ENCODE measurements around the gene TNS1. TPM values are rescaled to one million over a fixed set of nuclear protein-coding genes. Genes with fewer than 3 reads are reported as not detected.
A peak's percentile ranks its signal among the peaks of the same experiment; 100 is the strongest.

TNS1 gene
- total RNA-seq, 1 donor from 2014 or later, result 196 TPM

DNA sequence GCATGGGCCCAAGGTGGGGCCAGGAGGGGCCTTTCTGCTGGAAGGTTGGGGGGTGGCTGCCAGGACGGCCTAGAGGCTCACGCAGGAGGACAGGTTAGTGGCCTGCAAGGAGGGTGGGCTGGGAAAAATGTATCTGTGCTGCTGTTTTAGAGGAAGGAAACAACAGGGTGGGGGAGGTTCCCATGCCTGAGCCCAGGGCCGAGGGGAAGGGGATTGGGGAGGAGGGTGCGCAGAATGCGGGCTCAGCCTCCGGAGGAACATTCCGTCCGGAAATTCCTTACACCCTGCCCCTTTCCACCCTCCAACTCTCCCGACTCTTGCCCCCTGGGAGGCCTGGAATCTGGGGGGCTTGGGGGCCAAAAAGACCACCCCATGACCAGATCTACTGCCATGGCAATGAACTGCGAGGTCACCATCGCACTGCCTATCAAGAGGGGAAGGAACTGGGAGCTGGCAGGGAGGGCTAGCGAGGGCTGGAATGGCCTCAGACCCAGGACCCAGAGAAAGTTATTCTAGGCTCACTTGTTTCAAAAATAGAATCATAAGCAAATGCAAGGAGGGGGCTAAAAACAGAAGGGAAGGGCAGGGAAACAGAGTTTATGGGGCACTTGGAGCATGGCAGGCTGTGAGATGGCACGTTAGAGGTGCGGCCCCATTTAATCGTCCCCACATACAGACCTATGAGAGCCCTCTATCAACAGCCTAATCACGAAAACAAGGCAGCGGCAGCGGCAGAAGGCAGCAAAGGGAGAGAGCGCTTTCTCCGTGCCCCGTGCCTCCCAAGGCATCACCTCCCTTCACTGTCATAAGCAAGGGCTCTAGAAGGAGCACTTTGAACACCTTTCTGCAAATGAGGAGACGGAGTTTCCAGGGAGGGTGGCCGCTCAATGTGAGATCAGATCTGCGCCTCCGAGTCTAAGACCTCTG lies 90.4 kb downstream of the TNS1 start:
- DNase-seq, result peak; percentile 31

DNA sequence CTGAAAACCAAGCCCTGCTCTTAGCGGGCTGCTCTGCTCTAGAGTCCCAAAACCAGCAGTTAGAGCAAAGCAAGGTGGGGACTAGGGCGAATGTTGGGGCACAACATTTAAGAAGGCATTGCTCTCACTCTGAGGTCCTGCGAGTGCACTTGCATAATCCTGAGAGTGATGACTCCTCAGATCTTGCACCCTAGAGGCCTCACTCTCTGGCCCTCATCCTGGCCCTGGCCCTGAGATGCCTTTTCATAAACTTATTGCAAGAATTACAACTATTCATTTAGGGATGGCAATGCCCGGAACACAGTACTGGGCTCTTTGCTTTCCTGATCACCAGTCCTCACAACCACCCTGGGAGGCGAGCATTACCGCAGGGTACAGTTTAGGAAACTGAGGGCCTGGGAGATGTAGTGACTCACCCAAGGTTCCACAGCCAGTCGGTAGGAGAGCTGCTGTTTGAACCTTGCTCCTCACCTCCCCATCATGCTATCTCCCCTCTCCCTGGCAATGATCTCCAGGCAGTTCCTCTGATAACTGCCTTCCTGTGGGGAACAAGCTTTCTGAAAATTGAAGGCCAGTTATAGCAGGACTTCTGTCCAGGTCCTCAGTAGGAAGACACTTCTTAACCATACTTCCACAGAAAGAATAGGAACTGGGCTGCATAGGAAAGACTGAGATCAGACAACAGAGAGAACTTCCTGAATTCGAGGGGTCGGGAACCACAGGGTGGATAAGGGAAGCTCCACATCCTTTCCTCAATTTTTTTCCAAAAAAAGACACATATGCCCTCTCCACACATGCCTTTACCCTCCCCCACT lies 91.3 kb downstream of the TNS1 start:
- no peak for DNase-seq

DNA sequence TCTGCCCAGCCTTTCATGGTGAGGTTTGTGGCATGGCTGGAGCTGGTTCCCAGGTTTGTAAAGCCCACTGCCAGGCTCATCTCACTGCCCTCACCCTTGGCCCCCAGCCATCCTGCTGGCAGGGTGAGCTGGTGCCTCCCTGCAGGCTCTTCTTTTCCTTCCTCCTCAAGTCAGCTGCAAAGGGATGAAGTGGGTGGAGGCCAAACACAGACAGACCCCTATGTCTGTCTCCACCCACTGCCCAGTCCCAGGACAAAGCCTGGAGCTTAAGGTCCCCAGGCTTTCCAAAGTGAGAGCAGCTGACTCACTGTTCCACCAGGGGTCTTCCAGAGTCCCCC lies 92.0 kb downstream of the TNS1 start:
- no peak for DNase-seq

DNA sequence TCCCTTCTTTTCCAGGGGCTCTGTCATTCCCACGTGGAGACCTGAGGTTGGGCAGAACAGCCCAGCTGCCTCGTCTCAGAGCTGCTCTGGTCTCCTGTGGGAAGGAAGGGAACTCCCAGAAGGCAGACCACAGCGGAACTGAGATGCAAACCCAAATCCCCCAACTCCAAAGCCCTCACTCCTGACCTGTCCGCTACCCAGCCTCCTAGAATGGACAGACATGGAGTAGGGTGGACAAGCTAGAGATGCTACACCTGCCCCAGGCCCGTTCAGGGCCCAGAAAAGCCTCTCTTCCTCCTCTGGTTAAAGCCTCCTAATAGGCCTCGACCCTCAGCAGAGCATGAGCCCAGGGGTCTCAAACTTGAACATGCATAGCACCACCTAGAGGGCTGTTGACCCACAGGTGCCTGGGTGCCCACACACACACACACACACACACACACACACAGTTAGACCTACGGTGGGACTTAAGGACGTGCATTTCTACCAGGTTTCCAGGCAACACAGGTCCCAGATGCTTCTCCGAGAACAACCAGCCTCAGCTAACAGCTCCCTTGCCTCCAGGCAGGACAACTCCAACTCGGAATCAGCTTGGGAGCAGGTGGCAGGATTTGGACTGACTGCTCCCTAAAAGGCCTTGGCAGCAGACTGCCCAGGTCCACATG lies 93.5 kb downstream of the TNS1 start:
- DNase-seq, result peak; percentile 57

DNA sequence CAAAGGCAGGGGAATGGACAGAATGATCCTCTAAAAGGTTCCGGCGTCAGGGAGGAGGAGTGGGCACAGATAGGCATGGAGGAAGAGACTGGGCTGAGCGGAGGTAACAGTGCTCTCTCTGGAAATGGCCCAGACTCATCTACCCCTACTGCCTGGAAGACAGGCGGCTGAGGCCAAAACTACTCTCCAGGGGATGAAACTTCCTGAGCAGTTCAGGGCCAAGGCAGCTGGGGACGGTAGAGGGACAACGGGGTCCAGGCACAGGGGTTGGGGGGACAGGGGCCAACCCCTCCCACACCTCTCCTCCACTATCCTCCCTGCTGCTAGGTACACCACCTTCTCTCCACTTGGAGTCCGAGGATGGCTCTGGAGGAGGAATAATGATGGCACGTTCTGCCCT lies 94.3 kb downstream of the TNS1 start:
- no peak for DNase-seq

DNA sequence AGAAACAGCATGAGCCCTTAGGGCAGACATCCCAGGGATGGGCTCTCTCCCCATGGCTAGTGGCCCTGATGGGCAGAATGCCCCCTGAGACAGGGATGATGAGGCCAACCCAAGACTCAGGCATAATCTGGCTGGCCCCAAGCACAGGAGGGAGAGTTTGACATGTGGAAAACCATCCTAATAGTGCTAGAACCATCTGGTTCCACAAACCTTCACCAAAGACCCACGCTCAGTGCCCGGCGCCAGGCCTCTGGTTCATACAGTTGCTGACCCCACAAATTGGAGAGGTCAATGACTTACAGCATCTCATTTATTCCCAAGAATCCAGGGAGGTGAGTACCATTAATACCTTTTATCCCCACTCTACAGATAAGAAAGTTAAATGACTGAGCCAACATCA lies 95.5 kb downstream of the TNS1 start:
- DNase-seq, result no peak

DNA sequence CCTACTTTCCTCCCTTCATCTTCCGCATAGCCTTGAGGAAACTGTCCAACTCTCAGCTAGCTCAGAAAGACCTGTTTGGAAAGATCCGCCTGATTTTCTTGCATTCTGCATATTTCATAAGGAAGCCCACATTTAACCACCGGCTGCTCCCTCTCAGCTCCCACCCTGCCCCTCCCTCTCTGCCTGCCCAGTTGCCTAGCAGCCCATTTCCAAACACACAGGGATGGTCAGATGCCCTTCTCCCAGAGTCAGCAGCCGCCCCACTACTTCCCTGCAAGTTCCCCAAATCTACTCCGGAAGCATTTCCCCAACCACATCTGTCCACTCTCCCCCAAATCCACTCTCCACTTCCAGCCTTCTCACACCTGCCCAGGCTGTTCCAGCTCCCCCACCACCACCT lies 96.0 kb downstream of the TNS1 start:
- peak; percentile 77 for DNase-seq

DNA sequence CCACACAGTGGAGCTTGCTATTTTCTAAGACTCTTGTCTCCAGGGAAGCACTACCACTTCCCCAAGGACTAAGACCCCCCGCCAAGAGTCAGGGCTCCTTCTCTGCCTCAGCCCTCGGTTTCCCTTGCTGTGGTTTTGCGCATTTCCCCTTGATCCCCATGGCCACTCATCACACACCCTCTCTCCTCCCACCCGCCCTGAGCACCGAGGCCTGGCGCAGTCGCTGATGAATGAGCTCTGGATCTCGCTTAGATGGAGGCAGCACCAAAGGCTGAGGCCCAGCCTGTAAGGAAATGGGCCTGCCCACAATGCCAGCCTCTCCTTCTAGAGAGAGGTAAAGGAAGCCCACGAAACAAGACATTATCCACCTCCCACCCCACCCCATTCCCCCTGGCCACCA lies 96.9 kb downstream of the TNS1 start:
- no peak for DNase-seq

DNA sequence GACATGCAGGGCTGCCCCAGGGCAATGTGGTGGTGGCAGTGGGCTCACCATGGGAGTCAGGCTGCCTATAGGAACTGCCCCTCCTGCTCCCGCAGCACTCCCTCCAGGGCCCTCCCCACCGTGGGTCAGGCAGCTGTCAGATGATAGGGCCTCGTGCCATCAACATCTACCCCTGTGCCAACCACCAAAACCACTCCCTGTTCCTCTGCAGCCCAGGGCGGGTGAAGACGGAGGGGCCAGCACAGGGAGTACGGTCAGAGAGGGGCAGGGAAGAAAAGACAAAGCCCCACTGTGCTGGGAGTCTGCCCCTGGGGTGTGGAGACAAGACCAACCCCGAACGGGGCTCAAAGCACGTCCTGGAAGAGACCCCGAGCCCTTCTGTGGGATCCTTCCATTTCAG lies 97.4 kb downstream of the TNS1 start:
- DNase-seq, result peak; percentile 91

DNA sequence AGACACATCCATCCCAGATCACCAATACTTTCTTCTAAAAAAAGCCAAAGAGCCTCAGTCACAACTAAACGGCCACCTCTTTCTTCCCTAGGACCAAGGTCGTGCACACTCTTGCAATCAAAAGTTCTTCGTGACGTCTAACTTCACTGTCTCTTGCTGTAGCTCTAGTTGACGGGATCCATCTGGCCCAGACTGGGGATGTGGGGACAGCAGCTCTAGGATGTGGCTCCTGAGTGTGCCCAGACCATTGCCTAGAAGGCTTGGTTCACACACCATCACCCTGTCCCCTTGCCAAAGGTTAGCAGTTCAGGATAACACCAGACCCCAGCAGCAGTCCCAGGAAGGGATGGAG lies 98.2 kb downstream of the TNS1 start:
- DNase-seq, result no peak

DNA sequence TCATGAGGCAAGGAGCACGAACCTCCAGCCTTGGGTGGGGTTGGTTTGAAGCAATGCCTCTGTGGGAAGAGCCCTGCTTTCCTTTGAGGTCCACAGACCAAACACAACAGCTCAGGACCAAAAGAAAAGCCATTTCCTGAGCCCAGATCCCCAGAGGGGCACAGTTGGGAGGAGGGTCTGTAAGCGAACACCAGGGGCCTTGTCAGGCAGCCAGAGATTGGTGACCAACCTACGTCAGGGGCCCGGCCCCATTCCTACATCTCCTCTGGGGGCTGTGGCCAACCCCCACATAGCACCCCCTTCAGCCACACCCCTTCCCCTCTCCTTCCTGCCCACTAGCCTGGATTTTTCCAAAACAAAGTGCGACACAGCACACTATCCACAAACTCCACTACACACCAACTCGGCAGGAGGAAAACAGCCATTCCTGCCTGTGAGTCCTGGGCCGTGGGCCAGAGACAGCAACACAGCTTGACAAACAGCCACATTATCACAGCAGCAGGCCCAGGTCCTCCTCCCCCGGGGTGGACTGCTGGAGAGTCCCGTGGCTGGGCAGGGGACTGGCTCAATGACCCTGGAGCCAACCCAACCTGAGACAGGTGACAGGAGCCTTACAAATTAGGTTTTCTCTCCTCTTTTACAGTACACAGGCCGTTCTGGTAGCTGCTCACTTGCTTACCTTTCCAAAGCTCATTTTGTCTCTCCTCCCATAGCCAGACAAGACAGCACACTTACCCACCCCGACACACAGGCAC lies 98.8 kb downstream of the TNS1 start:
- peak; percentile 87 for DNase-seq

DNA sequence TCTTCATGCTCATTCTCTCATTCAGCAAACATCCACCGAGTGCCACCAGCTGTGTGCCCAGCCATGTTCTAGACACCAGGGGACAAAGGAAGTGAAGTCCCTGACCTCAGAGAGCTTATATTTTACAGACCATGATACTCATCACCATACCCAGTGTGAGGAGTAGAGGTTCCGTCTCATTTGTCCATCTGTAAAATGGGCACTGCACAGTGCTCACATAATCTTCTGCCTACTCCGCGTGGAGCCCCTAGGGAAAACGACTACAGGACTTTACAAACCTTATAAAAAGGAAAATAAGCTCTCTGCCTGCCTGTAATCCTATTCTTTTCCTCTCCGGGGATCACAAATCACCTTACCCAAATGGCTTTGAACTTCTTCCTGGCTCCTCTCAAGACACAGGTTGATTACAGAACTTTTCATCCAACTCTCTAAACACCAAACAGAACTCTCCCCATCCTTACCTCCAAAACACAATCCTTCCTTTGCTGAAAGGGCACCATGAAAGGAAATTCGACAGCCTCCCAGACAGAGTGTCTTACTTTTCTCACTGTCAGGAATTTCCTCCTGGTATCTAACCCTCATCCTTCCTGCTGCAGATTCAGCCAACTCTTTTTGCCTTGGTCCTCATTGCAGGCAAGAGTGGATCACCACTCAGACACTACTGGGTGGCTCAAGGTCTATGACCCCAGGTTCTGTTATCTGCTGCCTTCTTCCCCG lies 99.5 kb downstream of the TNS1 start:
- DNase-seq, result no peak

DNA sequence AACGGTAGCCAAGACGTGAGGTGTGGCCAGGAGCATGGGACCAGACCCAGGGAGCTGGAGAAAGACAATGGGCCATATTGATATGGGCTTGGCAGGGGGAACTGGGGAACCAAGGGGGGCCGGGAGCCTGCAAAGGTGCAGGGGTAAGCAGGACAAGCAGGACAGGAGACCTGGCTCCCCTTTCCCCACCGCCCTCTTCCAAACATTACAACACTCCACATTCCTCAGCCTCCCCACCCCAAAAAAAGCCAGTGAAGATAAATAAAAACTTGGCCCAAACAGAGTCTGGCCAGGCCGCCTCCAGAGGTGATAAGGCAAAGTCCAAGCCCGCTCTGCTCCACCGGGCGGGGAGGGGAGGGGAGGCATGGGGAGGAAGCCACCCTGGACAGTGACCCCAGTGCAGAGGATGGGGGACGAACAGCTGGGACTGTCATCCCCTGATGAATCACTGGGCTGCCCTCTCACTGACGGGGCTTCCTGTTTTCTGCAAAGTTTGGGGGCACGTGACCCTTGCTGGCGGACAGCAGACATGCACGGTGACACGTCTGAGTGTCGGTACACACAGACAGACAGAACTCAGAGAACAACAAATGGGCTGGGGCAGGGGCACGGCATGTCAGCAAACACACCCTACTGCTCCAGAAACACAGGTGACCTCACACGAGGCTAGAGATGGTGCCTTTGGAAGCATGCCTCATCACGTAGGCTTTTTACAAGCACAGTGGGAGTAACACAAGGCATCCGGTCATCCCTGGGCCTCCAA lies 100.2 kb downstream of the TNS1 start:
- DNase-seq, result peak; percentile 48

DNA sequence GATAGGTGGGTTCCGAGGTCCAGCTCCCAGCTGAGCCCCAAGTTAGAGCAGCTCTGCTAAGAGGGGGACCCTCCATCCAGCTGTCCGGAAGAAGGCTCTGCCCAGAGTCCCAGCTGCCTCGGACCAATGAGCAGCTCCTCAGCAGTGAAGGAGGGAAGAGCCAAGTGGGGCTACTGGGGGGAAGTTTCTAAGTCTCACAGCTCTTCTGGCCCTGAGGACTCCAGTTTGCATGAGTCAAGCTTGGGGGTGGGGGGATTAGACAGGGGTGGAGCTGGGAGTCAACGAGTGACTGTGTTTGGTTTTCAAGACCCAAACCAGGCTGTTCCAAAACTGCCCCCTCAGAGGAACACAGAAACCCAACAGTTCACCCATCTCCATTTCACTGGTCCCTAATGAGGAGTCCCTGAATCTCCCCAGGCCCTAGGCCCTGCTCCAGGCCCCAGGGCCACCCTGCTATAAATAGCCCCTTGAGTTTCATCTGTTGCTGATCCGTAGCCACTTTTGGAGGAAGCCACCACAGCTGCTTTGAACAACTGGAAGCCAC lies 100.9 kb downstream of the TNS1 start:
- DNase-seq, result peak; percentile 83

DNA sequence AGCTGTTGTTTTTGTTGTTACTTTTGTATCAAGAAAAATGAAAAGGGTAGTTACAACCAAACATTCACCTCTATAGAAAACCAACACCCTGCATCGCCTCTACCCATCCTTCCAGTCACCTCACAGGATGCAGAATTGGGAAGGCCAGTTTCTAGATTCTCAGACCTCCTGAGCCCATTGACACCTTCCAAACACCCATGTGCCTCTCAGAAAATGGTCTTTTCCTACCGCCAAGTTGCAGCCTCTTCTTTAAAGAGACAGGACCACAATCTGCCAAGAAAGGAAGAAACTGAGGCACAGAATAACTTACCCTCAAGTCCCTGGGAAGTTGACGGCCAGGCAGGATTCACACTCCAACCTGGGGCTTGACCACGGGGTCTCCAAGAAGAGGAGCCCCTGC lies 101.4 kb downstream of the TNS1 start:
- no peak for DNase-seq

DNA sequence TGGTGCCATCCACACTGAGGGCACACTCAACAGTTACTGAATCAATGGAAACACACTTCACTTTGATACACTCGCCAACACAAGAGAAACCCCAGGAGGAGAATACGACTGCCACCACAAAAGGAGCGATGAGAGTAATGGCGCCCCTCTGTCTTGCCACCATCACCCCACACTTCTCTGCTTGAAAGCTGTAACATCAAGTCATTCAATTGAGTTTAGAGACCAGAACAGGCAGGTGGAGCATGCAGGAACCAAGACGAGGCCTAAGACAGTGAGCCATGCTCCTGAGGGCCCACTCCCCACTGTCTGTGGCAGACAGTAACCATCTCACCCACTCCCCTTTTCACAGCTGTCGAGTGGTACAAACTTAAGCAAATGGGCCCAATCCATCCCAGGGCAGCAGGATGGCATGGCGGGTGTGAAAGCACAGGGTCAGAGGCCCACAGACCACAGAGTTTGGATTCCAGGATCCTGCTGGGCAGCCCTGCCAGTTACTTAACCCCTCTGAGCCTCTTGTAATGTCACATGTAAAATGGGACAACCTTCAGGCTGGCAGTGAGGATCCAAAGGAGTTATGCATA lies 101.9 kb downstream of the TNS1 start:
- DNase-seq, result no peak

DNA sequence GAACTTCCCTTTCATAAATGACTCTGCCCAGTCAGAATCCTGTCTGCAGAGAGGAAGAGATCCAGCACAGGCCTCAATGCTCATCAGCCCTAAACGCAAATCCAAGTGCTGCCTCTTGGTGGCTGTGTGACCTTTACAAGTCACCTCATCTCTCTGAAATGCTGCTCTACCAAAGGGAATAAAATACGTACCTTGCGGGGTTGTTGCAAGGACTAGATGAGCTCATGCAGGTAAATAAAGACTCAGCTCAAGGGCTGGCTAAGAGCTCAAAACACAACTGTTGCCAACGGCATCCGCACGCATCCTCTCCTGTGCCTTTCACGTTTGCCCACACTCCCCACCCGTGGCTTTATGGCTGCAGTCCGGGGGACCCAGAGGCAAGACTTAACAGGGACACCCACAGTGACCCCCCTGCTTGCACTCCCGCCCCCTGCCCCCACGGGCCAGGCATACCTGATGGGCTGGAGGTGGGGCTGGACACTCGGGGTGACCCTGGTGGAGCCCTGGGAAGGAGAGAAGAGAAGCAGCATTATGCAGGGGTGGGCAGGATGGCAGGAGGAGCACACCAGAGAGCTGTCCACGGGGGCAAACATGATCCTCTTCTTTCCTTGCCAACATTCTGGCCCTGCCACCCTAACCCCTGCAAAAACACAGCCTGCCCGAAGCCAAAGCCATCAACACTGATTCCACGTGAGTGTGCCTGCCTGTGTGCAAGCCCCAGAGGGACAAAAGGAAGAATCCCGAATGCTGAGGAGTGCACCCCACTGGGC lies 102.6 kb downstream of the TNS1 start:
- no peak for DNase-seq

DNA sequence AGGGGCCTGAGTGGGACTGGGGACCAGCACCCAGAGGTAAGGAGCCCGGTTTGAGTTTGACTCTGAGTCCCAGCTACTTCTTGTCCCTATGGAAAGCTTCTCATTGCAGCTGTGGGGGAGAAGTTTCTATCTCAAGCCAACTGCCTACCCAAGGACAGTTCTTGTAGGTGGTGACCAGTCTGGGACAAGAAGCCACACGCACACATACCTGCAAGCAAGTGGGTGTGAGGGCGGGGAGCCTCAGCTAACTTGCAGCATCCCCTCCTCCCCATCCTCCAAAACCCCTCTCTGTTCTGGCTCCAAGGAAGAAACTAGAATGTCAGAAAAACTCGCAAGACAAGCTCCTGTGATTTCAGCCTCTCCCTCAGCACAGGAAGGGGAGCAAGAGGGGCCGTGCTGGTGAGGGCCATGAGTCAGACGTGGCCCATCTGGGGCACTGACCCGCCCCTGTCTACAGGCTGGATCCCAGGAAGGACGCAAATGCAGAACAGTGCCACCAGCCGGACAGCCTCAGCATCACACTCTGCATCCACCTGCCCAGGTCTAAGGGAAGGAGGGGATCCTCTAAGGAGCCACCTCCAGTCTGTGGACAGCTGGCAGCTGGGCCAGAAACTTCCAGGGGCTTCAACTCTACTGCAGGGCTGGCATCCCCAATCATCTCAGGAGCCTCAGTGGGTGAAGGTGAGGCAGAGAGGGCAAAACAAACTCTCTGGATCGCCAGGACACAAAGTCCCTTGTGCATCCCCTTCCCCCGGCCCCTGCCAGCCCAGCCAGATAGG lies 103.4 kb downstream of the TNS1 start:
- peak; percentile 53 for DNase-seq

All from tongue (tissue), 2 donors.